Measurements from ENCODE around the gene LHX8. TPM values are rescaled to one million over a fixed set of nuclear protein-coding genes. Genes with fewer than 3 reads are reported as not detected.

The LHX8 gene
- total RNA-seq, 4 donors from 2014 or later: not detected

DNA sequence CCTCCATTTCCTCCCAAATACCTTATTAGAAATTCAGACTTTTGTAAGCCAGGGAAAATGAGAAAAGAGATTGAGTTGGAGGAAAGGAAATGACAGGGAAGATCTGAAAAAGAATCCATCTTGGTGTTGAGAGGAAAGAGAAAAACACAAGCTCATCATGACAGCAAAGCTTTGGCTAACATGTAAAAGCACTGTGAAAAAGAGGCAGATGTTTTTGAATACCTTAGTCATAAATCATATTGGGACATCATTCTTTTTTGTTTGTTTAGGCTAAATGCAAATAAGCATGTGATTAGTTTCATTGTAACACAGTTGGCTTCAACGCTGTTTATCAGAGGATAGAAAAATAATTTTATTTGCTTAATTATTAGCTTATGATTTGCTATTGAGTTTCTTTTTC, 64.6 kb downstream of the LHX8 start:
- H3K27me3 ChIP-seq: no peaks in the 10 kb centered on the region
- H3K9me3 ChIP-seq: no peaks in the 10 kb centered on the region
- intact Hi-C loops (cut with DNase I; ENCODE audit: low total_unique reads) (no loop called here), in situ Hi-C loops (cut with MboI; ENCODE audit: low sequenced_read_pairs in 4 of 4) (loop anchor here in 1 of 4 donors (25.0 kb wide), 1 partner anchor 411 kb away; no protein-coding TSS in a partner anchor)
- no peaks in the 10 kb centered on the region for H3K36me3 ChIP-seq
- no peak for ATAC-seq
- DNase-seq: no peak
- no peak overlapping the region for H3K4me3 ChIP-seq
- TF ChIP-seq POLR2A (IDR thresholded peaks at IDR 0.05): no peak
- TF ChIP-seq, protein P1, sequence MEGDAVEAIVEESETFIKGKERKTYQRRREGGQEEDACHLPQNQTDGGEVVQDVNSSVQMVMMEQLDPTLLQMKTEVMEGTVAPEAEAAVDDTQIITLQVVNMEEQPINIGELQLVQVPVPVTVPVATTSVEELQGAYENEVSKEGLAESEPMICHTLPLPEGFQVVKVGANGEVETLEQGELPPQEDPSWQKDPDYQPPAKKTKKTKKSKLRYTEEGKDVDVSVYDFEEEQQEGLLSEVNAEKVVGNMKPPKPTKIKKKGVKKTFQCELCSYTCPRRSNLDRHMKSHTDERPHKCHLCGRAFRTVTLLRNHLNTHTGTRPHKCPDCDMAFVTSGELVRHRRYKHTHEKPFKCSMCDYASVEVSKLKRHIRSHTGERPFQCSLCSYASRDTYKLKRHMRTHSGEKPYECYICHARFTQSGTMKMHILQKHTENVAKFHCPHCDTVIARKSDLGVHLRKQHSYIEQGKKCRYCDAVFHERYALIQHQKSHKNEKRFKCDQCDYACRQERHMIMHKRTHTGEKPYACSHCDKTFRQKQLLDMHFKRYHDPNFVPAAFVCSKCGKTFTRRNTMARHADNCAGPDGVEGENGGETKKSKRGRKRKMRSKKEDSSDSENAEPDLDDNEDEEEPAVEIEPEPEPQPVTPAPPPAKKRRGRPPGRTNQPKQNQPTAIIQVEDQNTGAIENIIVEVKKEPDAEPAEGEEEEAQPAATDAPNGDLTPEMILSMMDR (IDR thresholded peaks at IDR 0.05 in 4 of 5, conservative IDR thresholded peaks at IDR 0.05 in 1 of 5): no peak
- no peaks in the 10 kb centered on the region for H3K4me1 ChIP-seq
- H3K27ac ChIP-seq: no peak overlapping the region

DNA sequence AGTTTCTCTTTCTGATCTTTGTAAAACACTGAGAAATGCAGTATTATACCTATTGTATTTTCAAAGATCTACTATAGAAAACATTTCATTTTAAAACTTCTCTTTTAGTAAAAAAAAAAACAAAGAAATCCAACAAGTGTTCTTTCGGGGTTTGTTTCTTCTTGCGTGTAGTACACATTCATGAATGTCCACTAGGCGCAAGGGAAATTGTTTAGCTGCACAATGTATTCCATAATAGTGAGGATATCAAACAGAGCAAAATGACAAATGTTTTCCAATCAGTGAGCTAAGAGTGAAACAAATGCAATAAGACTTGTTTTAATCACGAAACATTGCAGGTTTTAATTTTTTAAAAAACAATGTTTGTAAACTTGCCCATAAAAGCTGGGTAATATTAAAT, 68.6 kb downstream of the LHX8 start:
- intact Hi-C loops (cut with DNase I; ENCODE audit: low total_unique reads): loop anchor here (1.0 kb wide), 1 partner anchor 430 kb away; no protein-coding TSS in a partner anchor
- Histone ChIP-seq H3K27ac (no peak overlapping the region), H3K9me3 (no peaks in the 10 kb centered on the region), H3K36me3 (no peaks in the 10 kb centered on the region), H3K27me3 (no peaks in the 10 kb centered on the region), H3K4me3 (no peak overlapping the region), H3K4me1 (no peaks in the 10 kb centered on the region)
- in situ Hi-C loops (cut with MboI; ENCODE audit: low sequenced_read_pairs in 4 of 4): loop anchor here in 3 of 4 donors (5.0 kb wide), 1 partner anchor 430 kb away; no protein-coding TSS in a partner anchor
- ATAC-seq (no peak), DNase-seq (no peak)
- no peak for TF ChIP-seq POLR2A (IDR thresholded peaks at IDR 0.05)
- TF ChIP-seq, protein P1 (IDR thresholded peaks at IDR 0.05 in 4 of 5, conservative IDR thresholded peaks at IDR 0.05 in 1 of 5): no peak

DNA sequence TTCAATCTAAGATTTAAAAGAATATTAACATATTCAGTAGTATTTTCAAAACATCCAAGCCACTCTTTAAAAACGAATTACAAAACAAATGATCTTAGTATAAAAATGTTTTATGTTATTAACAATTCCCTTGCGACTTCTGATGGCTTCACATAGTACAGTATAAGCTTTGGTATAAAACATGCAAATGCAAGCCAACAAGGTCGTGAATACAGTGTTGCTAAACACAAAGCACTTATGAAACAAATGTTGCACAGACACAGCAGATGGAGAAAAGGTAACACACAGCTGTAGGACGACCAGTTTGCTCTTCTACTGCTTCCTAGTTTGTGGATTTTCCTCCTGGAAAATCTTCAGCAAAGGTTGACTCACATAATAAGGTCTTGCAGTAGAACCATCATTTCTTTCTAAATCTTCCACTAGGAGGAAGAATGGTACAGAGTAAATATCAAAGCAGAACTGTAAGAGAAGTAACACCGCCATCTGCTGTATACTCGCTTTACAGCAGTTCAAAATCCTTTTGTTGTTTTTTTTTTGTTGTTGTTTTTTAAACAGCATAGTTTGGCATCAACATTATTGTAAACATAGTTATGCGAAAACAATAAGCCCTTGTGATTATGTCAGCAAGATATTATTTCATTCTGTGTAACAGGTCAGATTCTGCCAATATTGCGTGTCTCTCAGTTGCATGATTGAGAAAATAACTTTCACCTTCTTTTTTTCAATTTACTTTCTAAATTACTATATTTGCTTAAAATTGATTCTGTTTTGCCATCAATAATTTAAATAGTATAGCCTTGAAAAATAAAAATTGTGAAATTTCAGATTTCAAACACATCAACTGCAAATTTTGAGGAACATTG, 69.5 kb downstream of the LHX8 start:
- in situ Hi-C loops (cut with MboI; ENCODE audit: low sequenced_read_pairs in 4 of 4) (loop anchor here in 3 of 4 donors (5.0 kb wide), 1 partner anchor 431 kb away; no protein-coding TSS in a partner anchor), intact Hi-C loops (cut with DNase I; ENCODE audit: low total_unique reads) (loop anchor here (1.0 kb wide), 1 partner anchor 431 kb away; no protein-coding TSS in a partner anchor)
- Histone ChIP-seq H3K4me3 (no peak overlapping the region), H3K9me3 (no peaks in the 10 kb centered on the region), H3K4me1 (no peaks in the 10 kb centered on the region), H3K27ac (no peak overlapping the region), H3K36me3 (no peaks in the 10 kb centered on the region), H3K27me3 (no peaks in the 10 kb centered on the region)
- DNase-seq: no peak
- TF ChIP-seq POLR2A (IDR thresholded peaks at IDR 0.05): no peak
- TF ChIP-seq, protein P1 (IDR thresholded peaks at IDR 0.05 in 4 of 5, conservative IDR thresholded peaks at IDR 0.05 in 1 of 5): peak in 3 of 5 experiments; percentile 21 to 57 (median 49)
- no peak for ATAC-seq

DNA sequence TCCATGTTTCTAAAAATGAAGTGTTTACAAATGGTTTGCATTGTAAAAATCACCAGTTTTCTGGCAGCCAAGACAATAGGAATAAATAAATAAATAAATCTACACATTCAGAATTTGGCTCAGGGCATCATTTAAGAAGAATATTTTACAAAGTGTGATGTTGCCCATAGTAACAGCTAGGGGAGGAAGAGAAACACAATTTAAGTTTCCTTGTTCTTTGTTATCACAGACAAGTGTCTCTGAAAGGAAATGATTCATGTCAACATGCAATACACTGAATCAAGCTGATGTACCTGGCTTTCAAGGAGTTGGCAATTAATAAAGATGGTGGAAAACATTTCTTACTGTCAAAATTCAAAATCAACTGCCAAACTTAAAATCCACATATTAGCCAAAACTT, 74.7 kb downstream of the LHX8 start:
- H3K4me1 ChIP-seq: no peaks in the 10 kb centered on the region
- H3K27ac ChIP-seq: no peak overlapping the region
- in situ Hi-C loops (cut with MboI; ENCODE audit: low sequenced_read_pairs in 4 of 4) (no loop called here), intact Hi-C loops (cut with DNase I; ENCODE audit: low total_unique reads) (no loop called here)
- H3K27me3 ChIP-seq: no peaks in the 10 kb centered on the region
- H3K4me3 ChIP-seq: no peak overlapping the region
- TF ChIP-seq, protein P1 (IDR thresholded peaks at IDR 0.05 in 4 of 5, conservative IDR thresholded peaks at IDR 0.05 in 1 of 5): no peak
- no peak for TF ChIP-seq POLR2A (IDR thresholded peaks at IDR 0.05)
- no peaks in the 10 kb centered on the region for H3K36me3 ChIP-seq
- DNase-seq (no peak), ATAC-seq (no peak)
- no peaks in the 10 kb centered on the region for H3K9me3 ChIP-seq

Data from gastrocnemius medialis (tissue), 4 donors.